MM.1S (cell line): ENCODE measurements around the gene IPO9.

ENCODE experiments used
- DNase-seq: peaks from one replicate; pipeline ENCODE4 v3.0.0-alpha.2; 2015
- H2AFZ ChIP-seq: fragments of 300-600 bp; sonication (generic); 2 replicates; pipeline ENCODE4 v1.6.0; 2016; ENCODE audit warnings: antibody characterized with exemption, low read length
- H3F3A ChIP-seq: fragments of 300-600 bp; sonication (generic); 2 replicates; pipeline ENCODE4 v1.6.1; 2016; ENCODE audit warnings: mild to moderate bottlenecking, antibody characterized with exemption, low read length, moderate library complexity, mixed read lengths; ENCODE audit not compliant: insufficient read depth
- H3K27ac ChIP-seq: fragments of 300-600 bp; sonication (generic); 2 replicates; pipeline ENCODE4 v1.5.1; 2016; ENCODE audit warnings: mild to moderate bottlenecking, low read length
- H3K27me3 ChIP-seq: fragments of 300-600 bp; sonication (generic); replicated peaks from 2 replicates; pipeline ENCODE4 v1.6.0; 2016; ENCODE audit warnings: low read length; ENCODE audit not compliant: insufficient read depth
- H3K36me3 ChIP-seq: fragments of 300-600 bp; sonication (generic); replicated peaks from 2 replicates; pipeline ENCODE4 v1.6.1; 2016; ENCODE audit warnings: mild to moderate bottlenecking, low read length, mixed read lengths; ENCODE audit not compliant: insufficient read depth
- H3K4me1 ChIP-seq: fragments of 300-600 bp; sonication (generic); 2 replicates; pipeline ENCODE4 v1.6.1; 2016; ENCODE audit warnings: low read length, mixed read lengths
- H3K4me2 ChIP-seq: fragments of 300-600 bp; sonication (generic); 2 replicates; pipeline ENCODE4 v1.6.0; 2016; ENCODE audit warnings: low read depth, low read length
- H3K4me3 ChIP-seq: fragments of 300-600 bp; sonication (generic); 2 replicates; pipeline ENCODE4 v1.5.1; 2016; ENCODE audit warnings: low read length, mixed read lengths
- H3K79me2 ChIP-seq: fragments of 300-600 bp; sonication (generic); 2 replicates; pipeline ENCODE4 v1.6.1; 2016; ENCODE audit warnings: mixed run types, low read length, mixed read lengths
- H3K9ac ChIP-seq: fragments of 300-600 bp; sonication (generic); 2 replicates; pipeline ENCODE4 v1.6.1; 2016; ENCODE audit warnings: low read length, mixed read lengths
- H3K9me2 ChIP-seq: fragments of 300-600 bp; sonication (generic); replicated peaks from 2 replicates; pipeline ENCODE4 v1.6.1; 2016; ENCODE audit warnings: mild to moderate bottlenecking, low read length, mixed read lengths; ENCODE audit not compliant: insufficient read depth
- H3K9me3 ChIP-seq: fragments of 300-600 bp; sonication (generic); replicated peaks from 2 replicates; pipeline ENCODE4 v1.6.1; 2016; ENCODE audit warnings: mild to moderate bottlenecking, low read length, mixed read lengths; ENCODE audit not compliant: insufficient read depth
- H4K20me1 ChIP-seq: fragments of 300-600 bp; sonication (generic); 2 replicates; pipeline ENCODE4 v1.6.1; 2016; ENCODE audit warnings: mild to moderate bottlenecking, low read length, moderate library complexity, mixed read lengths; ENCODE audit not compliant: insufficient read depth
- EZH2 ChIP-seq: fragments of 300-600 bp; sonication (generic); optimal IDR thresholded peaks from 2 replicates; pipeline ENCODE3; 2017; ENCODE audit warnings: low read depth, mild to moderate bottlenecking, antibody characterized with exemption, low read length, mixed read lengths
- EZH2phosphoT487 ChIP-seq: fragments of 300-600 bp; sonication (generic); IDR thresholded peaks from 2 replicates; pipeline ENCODE4 v1.6.1; 2018; ENCODE audit warnings: antibody characterized with exemption, low read length
- TF ChIP-seq, protein P1 (sequence below): fragments of 300-600 bp; sonication (generic); IDR thresholded peaks from 2 replicates; pipeline ENCODE4 v1.5.1; 2016; ENCODE audit warnings: antibody characterized with exemption, low read length, mixed read lengths

Gene IPO9

DNA sequence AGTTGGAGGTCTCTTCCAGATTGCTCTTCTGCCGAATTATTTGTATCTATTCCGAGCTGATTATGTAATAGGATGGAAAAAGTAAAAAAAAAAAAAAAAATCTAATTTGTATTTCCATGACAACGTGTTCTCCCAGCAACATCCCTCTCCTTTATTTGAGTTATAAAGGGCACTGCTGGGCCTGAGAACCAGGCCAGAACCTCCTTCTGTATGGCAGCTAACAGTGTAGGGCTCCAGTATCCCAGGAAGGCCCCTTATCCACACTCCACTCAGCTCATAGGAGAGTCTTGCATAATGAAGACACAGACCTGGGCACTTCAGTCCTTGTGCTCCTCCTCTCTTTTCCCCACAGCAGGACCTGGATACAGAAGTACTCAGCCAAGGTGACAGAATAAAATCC is 3.7 kb upstream of the IPO9 start:
- no peaks in the 10 kb centered on the region for H3K9me2 ChIP-seq
- TF ChIP-seq EZH2phosphoT487, result no peak
- TF ChIP-seq, protein P1, sequence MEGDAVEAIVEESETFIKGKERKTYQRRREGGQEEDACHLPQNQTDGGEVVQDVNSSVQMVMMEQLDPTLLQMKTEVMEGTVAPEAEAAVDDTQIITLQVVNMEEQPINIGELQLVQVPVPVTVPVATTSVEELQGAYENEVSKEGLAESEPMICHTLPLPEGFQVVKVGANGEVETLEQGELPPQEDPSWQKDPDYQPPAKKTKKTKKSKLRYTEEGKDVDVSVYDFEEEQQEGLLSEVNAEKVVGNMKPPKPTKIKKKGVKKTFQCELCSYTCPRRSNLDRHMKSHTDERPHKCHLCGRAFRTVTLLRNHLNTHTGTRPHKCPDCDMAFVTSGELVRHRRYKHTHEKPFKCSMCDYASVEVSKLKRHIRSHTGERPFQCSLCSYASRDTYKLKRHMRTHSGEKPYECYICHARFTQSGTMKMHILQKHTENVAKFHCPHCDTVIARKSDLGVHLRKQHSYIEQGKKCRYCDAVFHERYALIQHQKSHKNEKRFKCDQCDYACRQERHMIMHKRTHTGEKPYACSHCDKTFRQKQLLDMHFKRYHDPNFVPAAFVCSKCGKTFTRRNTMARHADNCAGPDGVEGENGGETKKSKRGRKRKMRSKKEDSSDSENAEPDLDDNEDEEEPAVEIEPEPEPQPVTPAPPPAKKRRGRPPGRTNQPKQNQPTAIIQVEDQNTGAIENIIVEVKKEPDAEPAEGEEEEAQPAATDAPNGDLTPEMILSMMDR, result no peak
- no peak for TF ChIP-seq EZH2
- DNase-seq, result no peak

DNA sequence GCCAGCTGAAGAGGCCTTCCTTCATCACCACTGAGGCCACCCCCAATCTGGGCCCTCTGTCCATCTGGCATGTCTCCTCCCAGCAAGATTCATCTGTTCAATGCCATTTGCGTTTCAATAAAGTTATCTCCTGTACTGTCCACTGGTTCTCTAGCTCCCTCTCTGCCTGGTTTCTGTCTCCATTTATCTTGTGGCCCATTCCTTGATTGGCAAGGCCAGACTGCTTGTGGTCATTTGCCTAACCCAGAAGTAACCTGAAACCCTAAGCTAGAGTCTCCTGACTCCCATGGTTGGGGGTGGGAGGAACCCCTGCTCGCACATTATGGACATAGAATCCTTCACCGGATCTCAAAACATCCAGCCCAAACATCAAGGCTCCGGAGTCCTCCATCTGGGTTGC is 2.1 kb upstream of the IPO9 start:
- Histone ChIP-seq H3K4me1 (peaks cover 20% of the 10 kb centered on the region), H3K36me3 (no peaks in the 10 kb centered on the region), H4K20me1 (peaks cover 18% of the 10 kb centered on the region; the same call in 1 of the 2 replicates), H3F3A (no peaks in the 10 kb centered on the region; the same call in 1 of the 2 replicates), H2AFZ (no peak overlapping the region), H3K4me3 (no peak overlapping the region), H3K27ac (no peak overlapping the region), H3K9me2 (no peaks in the 10 kb centered on the region), H3K79me2 (peaks cover 37% of the 10 kb centered on the region), H3K27me3 (no peaks in the 10 kb centered on the region), H3K9ac (no peak overlapping the region), H3K4me2 (no peak overlapping the region), H3K9me3 (no peaks in the 10 kb centered on the region)
- TF ChIP-seq EZH2, result no peak
- TF ChIP-seq, protein P1, result no peak
- no peak for TF ChIP-seq EZH2phosphoT487
- DNase-seq, result no peak

More for the DNA sequence above, 3.7 kb upstream of the IPO9 start:
- Histone ChIP-seq H3K4me1 (peaks cover 9% of the 10 kb centered on the region), H2AFZ (no peak overlapping the region), H3K9me3 (no peaks in the 10 kb centered on the region), H3F3A (no peaks in the 10 kb centered on the region; the same call in 1 of the 2 replicates), H3K27me3 (no peaks in the 10 kb centered on the region), H3K79me2 (peaks cover 21% of the 10 kb centered on the region), H3K4me3 (no peak overlapping the region), H3K9ac (no peak overlapping the region), H3K4me2 (no peak overlapping the region), H4K20me1 (0 out of 2 replicates have a peak, but pooled peaks cover 4% of the 10 kb centered on the region), H3K36me3 (no peaks in the 10 kb centered on the region), H3K27ac (no peak overlapping the region)

DNA sequence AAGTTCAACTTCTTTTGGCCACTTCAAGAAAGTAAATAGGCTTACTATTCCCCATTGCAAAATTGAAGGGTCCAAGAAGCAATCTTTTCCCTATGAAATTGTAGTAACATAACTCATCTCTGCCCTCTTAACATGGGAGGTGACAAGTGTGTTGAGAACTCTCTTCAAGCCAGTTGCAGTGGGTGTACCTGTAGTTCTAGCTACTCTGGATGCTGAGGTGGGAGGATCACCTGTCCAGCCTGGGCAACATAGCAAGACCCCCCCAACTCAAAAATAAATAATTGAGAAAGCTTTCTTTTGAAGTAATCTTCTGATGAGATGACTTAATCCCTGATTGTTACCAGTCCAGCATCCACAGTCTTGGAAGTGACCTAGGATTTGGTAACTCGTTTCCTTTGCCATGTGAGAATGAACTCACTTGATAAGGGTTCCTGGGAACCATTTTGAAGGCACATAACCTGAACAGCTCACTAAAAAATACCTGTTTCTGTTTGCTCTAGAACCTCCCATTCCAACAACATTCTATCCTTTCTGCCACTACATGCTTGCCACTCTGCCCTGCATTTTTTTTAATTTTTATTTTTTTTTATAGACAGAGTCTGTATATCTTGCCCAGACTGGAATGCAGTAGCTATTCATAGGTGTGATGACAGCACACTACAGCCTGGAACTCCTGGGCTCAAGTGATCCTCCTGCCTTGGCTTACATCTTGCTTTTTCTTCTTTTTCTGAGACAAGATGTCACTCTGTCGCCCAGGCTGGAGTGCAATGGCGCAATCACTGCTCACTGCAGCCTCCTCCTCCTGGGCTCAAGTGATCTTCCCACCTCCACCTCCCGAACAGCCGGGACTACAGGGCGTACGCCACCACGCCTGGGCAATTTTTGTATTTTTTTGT is 1.4 kb upstream of the IPO9 start:
- DNase-seq, result no peak
- Histone ChIP-seq H3K4me2 (no peak overlapping the region), H3K79me2 (peaks cover 44% of the 10 kb centered on the region), H3K9ac (no peak overlapping the region), H3K9me2 (no peaks in the 10 kb centered on the region), H3K4me1 (peaks cover 20% of the 10 kb centered on the region), H3K9me3 (no peaks in the 10 kb centered on the region), H3F3A (no peaks in the 10 kb centered on the region; the same call in 1 of the 2 replicates), H3K4me3 (no peak overlapping the region), H3K27me3 (no peaks in the 10 kb centered on the region), H3K36me3 (no peaks in the 10 kb centered on the region), H3K27ac (no peak overlapping the region), H2AFZ (no peak overlapping the region), H4K20me1 (peaks cover 18% of the 10 kb centered on the region; the same call in 1 of the 2 replicates)
- TF ChIP-seq EZH2, result no peak
- TF ChIP-seq EZH2phosphoT487, result no peak
- TF ChIP-seq, protein P1, result no peak
